IPS-15b (cell line): ENCODE results near the gene ODAPH.

Experiments
- H3K27me3 ChIP-seq: one replicate; pipeline ENCODE4 v1.6.1; 2013; ENCODE audit warnings: low read length; ENCODE audit not compliant: control insufficient read depth, insufficient read depth
- H3K36me3 ChIP-seq: one replicate; pipeline ENCODE4 v1.6.1; 2013; ENCODE audit warnings: low read length; ENCODE audit not compliant: control insufficient read depth, insufficient read depth
- H3K4me1 ChIP-seq: one replicate; pipeline ENCODE4 v1.6.1; 2013; ENCODE audit warnings: mild to moderate bottlenecking, low read length; ENCODE audit not compliant: control insufficient read depth, insufficient read depth
- H3K4me3 ChIP-seq: one replicate; pipeline ENCODE4 v1.5.1; 2013; ENCODE audit warnings: low read depth, low read length
- H3K9ac ChIP-seq: one replicate; pipeline ENCODE4 v1.6.1; 2013; ENCODE audit warnings: low read depth, mild to moderate bottlenecking, low read length
- H3K9me3 ChIP-seq: one replicate; pipeline ENCODE4 v1.6.1; 2013; ENCODE audit warnings: mild to moderate bottlenecking, low read length; ENCODE audit not compliant: control insufficient read depth, insufficient read depth

Gene ODAPH

GRCh38 chr4:75605928-75606327 is 50.1 kb downstream of the ODAPH start:
- no peaks in the 10 kb centered on the region for H3K27me3 ChIP-seq
- H3K4me1 ChIP-seq = no peaks in the 10 kb centered on the region
- no peak overlapping the region for H3K9ac ChIP-seq
- H3K36me3 ChIP-seq = no peaks in the 10 kb centered on the region
- H3K4me3 ChIP-seq = no peak overlapping the region
- no peaks in the 10 kb centered on the region for H3K9me3 ChIP-seq

GRCh38 chr4:75612306-75612705 is 56.4 kb downstream of the ODAPH start:
- H3K4me1 ChIP-seq = no peaks in the 10 kb centered on the region
- no peak overlapping the region for H3K4me3 ChIP-seq
- H3K36me3 ChIP-seq = no peaks in the 10 kb centered on the region
- no peaks in the 10 kb centered on the region for H3K9me3 ChIP-seq
- no peak overlapping the region for H3K9ac ChIP-seq
- H3K27me3 ChIP-seq = no peaks in the 10 kb centered on the region
